Lower lobe of right lung (tissue), 2 donors: ENCODE results near the gene OCIAD1. TPM values are rescaled to one million over a fixed set of nuclear protein-coding genes. Genes with fewer than 3 reads are reported as not detected.
A peak's percentile ranks its signal among the peaks of the same experiment; 100 is the strongest.

Source experiments
- ATAC-seq, 2 donors: fragments of 200-7000 bp; cut with Tn5 transposase; one replicate each; pipeline ENCODE4 v1.9.1; 2020 to 2022; ENCODE audit warnings: mild to moderate bottlenecking in 2 of 2, moderate library complexity in 2 of 2
- DNase-seq: peaks from one replicate; pipeline ENCODE4 v3.0.0-alpha.2; 2020
- H3K27ac ChIP-seq: fragments of 200-600 bp; one replicate; pipeline ENCODE4 v1.8.0; 2022
- H3K27me3 ChIP-seq: fragments of 200-600 bp; one replicate; pipeline ENCODE4 v1.8.0; 2022; ENCODE audit warnings: low read depth
- H3K36me3 ChIP-seq: fragments of 200-600 bp; one replicate; pipeline ENCODE4 v1.8.0; 2022; ENCODE audit warnings: mild to moderate bottlenecking
- H3K4me1 ChIP-seq: fragments of 200-600 bp; one replicate; pipeline ENCODE4 v1.8.0; 2022
- H3K4me3 ChIP-seq: fragments of 200-600 bp; one replicate; pipeline ENCODE4 v1.8.0; 2022; ENCODE audit warnings: mild to moderate bottlenecking
- H3K9me3 ChIP-seq: fragments of 200-600 bp; one replicate; pipeline ENCODE4 v1.8.0; 2022
- intact Hi-C: fragments of 100-400 bp; cut with DNase I; formaldehyde crosslinking; loops from one replicate; pipeline ENCODE4 v1.11.0; 2022
- long read RNA-seq: library from polyadenylated mRNA; unstranded; transcript quantifications from one replicate; pipeline ENCODE4 v2.0.0, GENCODE V29; 2021
- total RNA-seq: library from RNA; stranded (reverse); fragmentation: NEBNext Ultra II Directional; extraction: Animal tissue kit (Norgen Biotek cat#: 25700); gene quantifications from one replicate; pipeline ENCODE4 v1.2.1, GENCODE V29; 2021
- TF ChIP-seq, protein P1 (sequence below): fragments of 200-600 bp; IDR thresholded peaks from one replicate; pipeline ENCODE4 v1.8.0; 2022; ENCODE audit warnings: antibody characterized with exemption, mild to moderate bottlenecking
- donor health status: DM: no; HTN: yes; CAD: no; lungs with severe emphysema.

The OCIAD1 gene, protein sequence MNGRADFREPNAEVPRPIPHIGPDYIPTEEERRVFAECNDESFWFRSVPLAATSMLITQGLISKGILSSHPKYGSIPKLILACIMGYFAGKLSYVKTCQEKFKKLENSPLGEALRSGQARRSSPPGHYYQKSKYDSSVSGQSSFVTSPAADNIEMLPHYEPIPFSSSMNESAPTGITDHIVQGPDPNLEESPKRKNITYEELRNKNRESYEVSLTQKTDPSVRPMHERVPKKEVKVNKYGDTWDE
- 101 TPM for total RNA-seq
- long read RNA-seq, transcript OCIAD1-201 (9 exons, 1,414 nt) = major isoform, 40 of 67 reads
- long read RNA-seq, partial matches to known transcripts = 5 of 67 reads
- long read RNA-seq, other reads (novel, unspliced or antisense) = 14 of 67 reads

DNA sequence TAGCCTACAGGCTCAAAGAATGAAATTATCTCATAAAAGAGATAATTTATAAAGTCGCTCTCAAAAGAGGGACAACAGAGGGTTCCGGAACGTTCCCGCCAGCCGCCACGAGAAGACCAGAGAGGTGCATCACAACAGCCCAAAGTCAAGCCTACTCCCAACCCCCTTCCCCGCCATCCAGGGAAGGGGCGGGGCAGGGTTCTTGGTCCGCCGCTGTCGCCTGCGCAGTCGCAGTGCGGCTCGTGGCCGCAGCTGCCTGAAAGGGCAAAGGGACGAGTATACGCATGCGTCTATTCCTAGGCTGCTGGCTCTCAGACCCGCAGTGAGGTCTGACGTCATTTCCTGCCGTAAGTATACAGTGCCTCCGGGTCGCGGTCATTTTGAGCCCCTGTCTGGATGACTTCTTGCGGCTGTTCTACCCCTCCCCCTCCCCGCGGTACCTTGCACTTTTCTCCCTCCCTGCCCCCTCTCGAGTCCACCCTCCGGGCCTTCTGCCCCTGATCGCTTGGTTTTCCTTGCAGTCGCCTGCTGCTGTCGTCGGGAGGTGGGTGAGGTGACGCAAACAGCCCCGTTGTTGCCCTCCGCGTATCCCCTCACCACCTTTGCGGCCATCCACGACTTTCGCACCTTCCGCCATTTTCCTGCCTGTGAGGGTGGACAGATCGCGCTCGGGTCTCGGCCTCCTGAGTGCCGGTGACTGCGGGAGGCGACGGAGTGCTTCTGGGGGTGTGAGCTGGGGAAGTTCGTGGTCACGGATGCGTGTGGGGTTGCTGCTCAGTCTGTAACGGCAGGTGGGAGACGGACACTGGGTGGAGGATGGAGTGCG lies at the start of gene OCIAD1:
OCIAD1 (plus strand) TSS at position 383 of the 826 bp plus-strand sequence. CDS start 1,537 bp downstream, outside the sequence.
- Histone ChIP-seq H3K27ac (peak within 1 kb of the TSS; percentile 95), H3K4me1 (peaks cover 14% of the 10 kb centered on the region), H3K27me3 (no peaks in the 10 kb centered on the region), H3K4me3 (peak within 1 kb of the TSS; percentile 86), H3K36me3 (peaks cover 24% of the 10 kb centered on the region), H3K9me3 (no peaks in the 10 kb centered on the region)
- DNase-seq = peak; percentile 98
- ATAC-seq = peak; percentile 100
- TF ChIP-seq, protein P1, sequence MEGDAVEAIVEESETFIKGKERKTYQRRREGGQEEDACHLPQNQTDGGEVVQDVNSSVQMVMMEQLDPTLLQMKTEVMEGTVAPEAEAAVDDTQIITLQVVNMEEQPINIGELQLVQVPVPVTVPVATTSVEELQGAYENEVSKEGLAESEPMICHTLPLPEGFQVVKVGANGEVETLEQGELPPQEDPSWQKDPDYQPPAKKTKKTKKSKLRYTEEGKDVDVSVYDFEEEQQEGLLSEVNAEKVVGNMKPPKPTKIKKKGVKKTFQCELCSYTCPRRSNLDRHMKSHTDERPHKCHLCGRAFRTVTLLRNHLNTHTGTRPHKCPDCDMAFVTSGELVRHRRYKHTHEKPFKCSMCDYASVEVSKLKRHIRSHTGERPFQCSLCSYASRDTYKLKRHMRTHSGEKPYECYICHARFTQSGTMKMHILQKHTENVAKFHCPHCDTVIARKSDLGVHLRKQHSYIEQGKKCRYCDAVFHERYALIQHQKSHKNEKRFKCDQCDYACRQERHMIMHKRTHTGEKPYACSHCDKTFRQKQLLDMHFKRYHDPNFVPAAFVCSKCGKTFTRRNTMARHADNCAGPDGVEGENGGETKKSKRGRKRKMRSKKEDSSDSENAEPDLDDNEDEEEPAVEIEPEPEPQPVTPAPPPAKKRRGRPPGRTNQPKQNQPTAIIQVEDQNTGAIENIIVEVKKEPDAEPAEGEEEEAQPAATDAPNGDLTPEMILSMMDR = no peak
- intact Hi-C loops = no loop called here

DNA sequence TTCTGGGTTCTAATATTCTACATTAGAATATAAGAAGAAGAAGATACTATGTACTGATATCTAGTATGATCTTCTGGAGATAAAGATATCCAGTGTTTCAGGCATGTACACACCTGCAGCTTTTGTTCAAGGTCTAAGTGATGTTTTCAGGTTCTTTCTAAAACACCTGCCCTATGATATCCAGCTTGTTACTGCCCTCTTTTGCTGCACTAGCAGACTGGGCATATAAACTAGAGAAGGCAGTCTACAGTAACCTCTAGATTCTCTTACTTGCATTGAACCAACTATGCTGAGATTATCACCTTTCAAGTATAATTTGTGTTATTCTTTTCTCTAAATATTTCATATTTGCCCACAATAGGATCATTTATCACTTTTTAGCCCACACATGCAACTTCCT lies 48.9 kb upstream of the OCIAD1 start:
- H3K27me3 ChIP-seq = no peaks in the 10 kb centered on the region
- TF ChIP-seq, protein P1 = no peak
- H3K4me3 ChIP-seq = no peak overlapping the region
- intact Hi-C loops = no loop called here
- DNase-seq (no peak), ATAC-seq (no peak)
- no peaks in the 10 kb centered on the region for H3K9me3 ChIP-seq
- H3K27ac ChIP-seq = no peak overlapping the region
- no peaks in the 10 kb centered on the region for H3K36me3 ChIP-seq
- peaks cover 17% of the 10 kb centered on the region for H3K4me1 ChIP-seq

DNA sequence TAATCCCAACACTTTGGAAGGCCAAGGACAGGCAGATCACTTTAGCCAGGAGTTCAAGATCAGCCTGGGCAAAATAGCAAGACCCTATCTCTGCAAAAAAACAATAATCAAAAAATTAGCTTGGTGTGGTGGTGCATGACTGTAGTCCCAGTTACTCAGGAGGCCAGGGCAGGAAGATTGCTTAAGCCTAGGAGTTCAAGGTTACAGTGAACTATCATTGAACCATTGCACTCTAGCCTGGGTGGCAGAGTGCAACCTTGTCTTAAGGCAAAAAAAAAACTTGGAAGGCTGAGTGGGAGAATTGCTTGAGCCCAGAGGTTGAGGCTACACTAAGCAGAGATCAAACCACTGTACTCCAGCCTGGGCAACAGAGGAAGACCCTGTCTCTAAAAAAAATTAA lies 45.6 kb upstream of the OCIAD1 start:
- Histone ChIP-seq H3K4me1 (no peaks in the 10 kb centered on the region), H3K27me3 (no peaks in the 10 kb centered on the region), H3K36me3 (no peaks in the 10 kb centered on the region), H3K27ac (no peak overlapping the region), H3K9me3 (no peaks in the 10 kb centered on the region), H3K4me3 (no peak overlapping the region)
- TF ChIP-seq, protein P1 = no peak
- no peak for ATAC-seq
- DNase-seq = no peak
- intact Hi-C loops = no loop called here

DNA sequence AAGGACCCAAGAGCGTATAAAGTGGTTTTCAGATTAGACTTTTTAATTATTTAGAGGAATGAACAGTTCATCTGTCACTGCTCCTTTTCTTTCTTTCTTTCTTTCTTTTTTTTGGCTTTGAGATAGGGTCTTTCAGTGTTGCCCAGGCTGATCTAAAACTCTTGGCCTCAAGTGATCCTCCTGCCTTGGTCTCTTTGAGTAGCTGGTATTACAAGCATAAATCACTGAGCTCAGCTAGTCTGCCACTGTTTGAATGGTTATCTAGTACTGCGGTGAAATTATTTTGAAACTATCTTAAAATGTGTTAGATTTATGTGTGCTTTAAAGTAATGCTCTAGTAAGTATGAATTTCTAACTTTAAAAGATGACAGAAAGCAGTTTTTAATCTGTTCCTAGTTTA lies 44.3 kb upstream of the OCIAD1 start:
- Histone ChIP-seq H3K27ac (no peak overlapping the region), H3K36me3 (no peaks in the 10 kb centered on the region), H3K4me3 (no peak overlapping the region), H3K27me3 (no peaks in the 10 kb centered on the region), H3K9me3 (no peaks in the 10 kb centered on the region), H3K4me1 (no peaks in the 10 kb centered on the region)
- intact Hi-C loops = no loop called here
- no peak for DNase-seq
- ATAC-seq = no peak
- TF ChIP-seq, protein P1 = no peak

DNA sequence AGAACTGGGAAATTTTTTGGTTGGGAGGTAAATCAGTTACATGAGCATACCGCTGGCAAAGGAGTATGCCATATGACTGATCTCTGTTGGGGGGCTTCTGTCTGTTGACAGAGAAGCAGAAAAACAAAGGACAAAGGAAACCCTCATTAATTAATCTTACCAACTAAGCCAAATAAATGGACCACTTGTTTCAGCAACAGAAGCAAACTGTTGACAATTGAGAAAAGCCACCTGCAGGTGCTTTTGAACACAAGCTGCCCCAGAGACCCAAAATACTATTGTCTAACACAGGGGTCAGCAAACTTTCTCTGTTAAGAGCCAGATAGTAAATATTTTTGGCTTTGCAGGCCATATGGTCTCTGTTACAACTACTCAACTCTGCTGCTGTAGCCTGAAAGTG lies 43.8 kb upstream of the OCIAD1 start:
- Histone ChIP-seq H3K27me3 (no peaks in the 10 kb centered on the region), H3K4me1 (no peaks in the 10 kb centered on the region), H3K27ac (no peak overlapping the region), H3K4me3 (no peak overlapping the region), H3K36me3 (no peaks in the 10 kb centered on the region), H3K9me3 (no peaks in the 10 kb centered on the region)
- intact Hi-C loops = no loop called here
- no peak for DNase-seq
- ATAC-seq = no peak
- TF ChIP-seq, protein P1 = no peak
